GM19328 (cell line): ENCODE results near the gene OR2T29.
"Not testable (repeated sequence)": the region's sequence is repeated elsewhere in the genome, so short reads cannot be mapped to it uniquely, and the experiment has no call there.

Experiments used
- ATAC-seq: cut with Tn5 transposase; IDR thresholded peaks from one replicate; pipeline ENCODE4 v1.9.1; 2021; ENCODE audit warnings: mild to moderate bottlenecking, moderate library complexity; ENCODE audit not compliant: unreplicated experiment

Gene OR2T29

GRCh38 chr1:248562672-248563071 is at the start of gene OR2T29:
Gene OR2T29 (minus strand): TSS chr1:248562772. CDS start chr1:248559491, 3,281 bp downstream.
- not testable (repeated sequence) for ATAC-seq

- no peak for ATAC-seq
Observed at GRCh38 chr1:248611883-248612414, 49.4 kb upstream of the OR2T29 start.

GRCh38 chr1:248610301-248610700 is 47.7 kb upstream of the OR2T29 start:
- no peak for ATAC-seq

GRCh38 chr1:248599396-248599795 is 36.8 kb upstream of the OR2T29 start:
- no peak for ATAC-seq

GRCh38 chr1:248597589-248597988 is 35.0 kb upstream of the OR2T29 start, which contains the start of gene OR2T10:
Gene OR2T10 (minus strand): TSS chr1:248597700. CDS start chr1:248593768, 3,932 bp downstream.
- no peak for ATAC-seq

GRCh38 chr1:248596615-248597014 is 34.0 kb upstream of the OR2T29 start:
- ATAC-seq: no peak

- no peak for ATAC-seq
Observed at GRCh38 chr1:248593226-248593625, 30.7 kb upstream of the OR2T29 start.

GRCh38 chr1:248592655-248593054 is 30.1 kb upstream of the OR2T29 start:
- no peak for ATAC-seq

GRCh38 chr1:248590055-248590454 is 27.5 kb upstream of the OR2T29 start:
- ATAC-seq: no peak

GRCh38 chr1:248589334-248589733 is 26.8 kb upstream of the OR2T29 start:
- ATAC-seq: no peak

- ATAC-seq: no peak
Observed at GRCh38 chr1:248585266-248585665, 22.7 kb upstream of the OR2T29 start.

GRCh38 chr1:248576260-248576980 is 13.8 kb upstream of the OR2T29 start:
- ATAC-seq: no peak

GRCh38 chr1:248574657-248575056 is 12.1 kb upstream of the OR2T29 start, which contains the start of gene OR2T34:
Gene OR2T34 (minus strand): TSS chr1:248574757. CDS start chr1:248574757, 0 bp downstream.
- not testable (repeated sequence) for ATAC-seq

- not testable (repeated sequence) for ATAC-seq
Observed at GRCh38 chr1:248573856-248574255, 11.3 kb upstream of the OR2T29 start.

- peak; percentile 84 for ATAC-seq
Observed at GRCh38 chr1:248572049-248572448, 9.5 kb upstream of the OR2T29 start.

GRCh38 chr1:248570811-248571210 is 8.2 kb upstream of the OR2T29 start:
- ATAC-seq: not testable (repeated sequence)

GRCh38 chr1:248569049-248569448 is 6.5 kb upstream of the OR2T29 start:
- ATAC-seq: not testable (repeated sequence)

- ATAC-seq: not testable (repeated sequence)
Observed at GRCh38 chr1:248565530-248566373, 3.2 kb upstream of the OR2T29 start.

GRCh38 chr1:248551027-248551426 is 11.5 kb downstream of the OR2T29 start:
- not testable (repeated sequence) for ATAC-seq

- not testable (repeated sequence) for ATAC-seq
Observed at GRCh38 chr1:248547383-248547782, 15.2 kb downstream of the OR2T29 start.

GRCh38 chr1:248537449-248537848 is 25.1 kb downstream of the OR2T29 start:
- ATAC-seq: not testable (repeated sequence)
